HUES6 (cell line): ENCODE results near the gene CYBC1.

ENCODE experiments used
- H3K27ac ChIP-seq: 2 replicates; pipeline ENCODE4 v1.7.0; 2013; ENCODE audit warnings: low read depth, mild to moderate bottlenecking, low read length, inconsistent platforms
- H3K27me3 ChIP-seq: 2 replicates; pipeline ENCODE4 v1.6.1; 2013; ENCODE audit warnings: low read length; ENCODE audit not compliant: control insufficient read depth, insufficient read depth
- H3K36me3 ChIP-seq: 2 replicates; pipeline ENCODE4 v1.6.1; 2013; ENCODE audit warnings: low read length; ENCODE audit not compliant: control insufficient read depth, insufficient read depth
- H3K4me1 ChIP-seq: 2 replicates; pipeline ENCODE4 v1.6.1; 2013; ENCODE audit warnings: low read length; ENCODE audit not compliant: control insufficient read depth, insufficient read depth
- H3K4me3 ChIP-seq: 2 replicates; pipeline ENCODE4 v1.5.1; 2013; ENCODE audit warnings: low read depth, low read length
- H3K9ac ChIP-seq: one replicate; pipeline ENCODE4 v1.6.1; 2013; ENCODE audit warnings: mild to moderate bottlenecking, low read length
- H3K9me3 ChIP-seq: 2 replicates; pipeline ENCODE4 v1.6.1; 2013; ENCODE audit warnings: low read depth, low read length; ENCODE audit not compliant: control insufficient read depth, insufficient read depth

The CYBC1 gene

GRCh38 chr17:82490512-82491195 is 40.1 kb upstream of the CYBC1 start:
- H3K9me3 ChIP-seq, result no peaks in the 10 kb centered on the region
- peaks cover 10% of the 10 kb centered on the region; the same call in 1 of the 2 replicates for H3K4me1 ChIP-seq
- no peak overlapping the region for H3K9ac ChIP-seq
- peaks cover 35% of the 10 kb centered on the region for H3K36me3 ChIP-seq
- no peak overlapping the region for H3K27ac ChIP-seq
- H3K4me3 ChIP-seq, result no peak overlapping the region
- no peaks in the 10 kb centered on the region for H3K27me3 ChIP-seq

DNA sequence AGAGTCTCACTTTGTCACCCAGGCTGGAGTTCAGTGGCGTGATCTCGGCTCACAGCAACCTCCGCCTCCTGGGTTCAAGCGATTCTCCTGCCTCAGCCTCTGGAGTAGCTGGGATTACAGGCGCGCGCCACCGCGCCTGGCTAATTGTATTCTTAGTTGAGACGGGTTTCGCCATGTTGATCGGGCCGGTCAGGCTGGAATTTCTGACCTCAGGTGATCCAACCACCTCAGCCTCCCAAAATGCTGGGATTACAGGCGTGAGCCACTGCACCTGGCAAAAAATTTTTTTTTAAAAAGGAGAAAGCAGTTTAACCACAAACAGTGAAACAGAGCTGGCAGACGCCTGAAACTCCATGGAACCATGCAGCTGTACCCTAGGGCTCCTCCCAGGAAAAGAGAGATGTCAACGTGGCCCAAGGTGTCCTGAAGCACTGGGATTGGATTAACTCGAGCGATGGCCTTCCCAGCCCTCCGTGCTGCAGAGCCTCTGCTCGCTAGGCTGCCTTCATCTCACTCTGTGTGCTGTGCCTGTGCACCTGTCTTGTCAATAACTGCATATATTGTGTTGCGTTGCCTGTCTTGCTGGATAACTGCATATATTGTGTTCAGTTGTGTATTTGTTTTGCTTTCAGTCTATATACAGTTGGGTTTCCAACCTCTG is 39.4 kb upstream of the CYBC1 start:
- H3K4me1 ChIP-seq, result peaks cover 6% of the 10 kb centered on the region; the same call in 1 of the 2 replicates
- peaks cover 40% of the 10 kb centered on the region for H3K36me3 ChIP-seq
- no peak overlapping the region for H3K27ac ChIP-seq
- no peak overlapping the region for H3K9ac ChIP-seq
- H3K9me3 ChIP-seq, result no peaks in the 10 kb centered on the region
- H3K4me3 ChIP-seq, result no peak overlapping the region
- H3K27me3 ChIP-seq, result no peaks in the 10 kb centered on the region

DNA sequence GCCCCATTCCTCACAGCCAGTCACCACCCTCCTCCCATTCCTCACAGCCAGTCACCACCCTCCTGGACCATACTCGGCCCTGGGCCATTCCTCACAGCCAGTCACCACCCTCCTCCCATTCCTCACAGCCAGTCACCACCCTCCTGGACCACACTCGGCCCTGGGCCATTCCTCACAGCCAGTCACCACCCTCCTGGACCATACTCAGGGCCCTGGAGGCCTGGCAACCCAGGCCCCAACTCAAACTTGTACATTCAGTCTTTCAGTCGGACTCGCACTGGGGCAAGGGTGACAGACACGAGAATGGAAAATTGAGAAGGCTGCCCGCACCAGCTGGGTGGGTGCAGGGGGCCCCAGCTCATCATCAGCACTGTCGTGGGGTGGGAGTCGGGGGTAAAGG is 38.6 kb upstream of the CYBC1 start:
- H3K27me3 ChIP-seq, result no peaks in the 10 kb centered on the region
- H3K36me3 ChIP-seq, result peaks cover 49% of the 10 kb centered on the region
- H3K9me3 ChIP-seq, result no peaks in the 10 kb centered on the region
- H3K4me3 ChIP-seq, result no peak overlapping the region
- no peak overlapping the region for H3K9ac ChIP-seq
- no peak overlapping the region for H3K27ac ChIP-seq
- H3K4me1 ChIP-seq, result peaks cover 4% of the 10 kb centered on the region; the same call in 1 of the 2 replicates

DNA sequence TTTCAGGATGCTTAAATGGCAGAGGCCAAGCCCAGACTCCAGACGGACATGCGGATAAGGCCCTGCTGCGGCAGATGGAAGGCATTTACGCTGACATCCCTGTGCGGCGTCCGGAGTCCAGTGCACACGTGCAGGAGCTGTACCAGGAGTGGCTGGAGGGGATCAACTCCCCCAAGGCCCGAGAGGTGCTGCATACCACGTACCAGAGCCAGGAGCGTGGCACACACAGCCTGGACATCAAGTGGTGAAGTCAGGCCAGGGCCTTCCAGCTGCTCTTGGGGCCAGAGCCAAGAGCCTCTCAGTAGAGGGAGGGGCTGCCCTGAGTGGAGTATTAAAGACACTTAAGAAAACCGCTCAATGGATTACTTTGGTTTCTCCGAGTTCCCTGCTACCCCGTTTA is 37.4 kb upstream of the CYBC1 start:
- Histone ChIP-seq H3K9me3 (no peaks in the 10 kb centered on the region), H3K9ac (no peak overlapping the region), H3K4me1 (no peaks in the 10 kb centered on the region), H3K36me3 (peaks cover 59% of the 10 kb centered on the region), H3K4me3 (no peak overlapping the region), H3K27ac (no peak overlapping the region), H3K27me3 (no peaks in the 10 kb centered on the region)

DNA sequence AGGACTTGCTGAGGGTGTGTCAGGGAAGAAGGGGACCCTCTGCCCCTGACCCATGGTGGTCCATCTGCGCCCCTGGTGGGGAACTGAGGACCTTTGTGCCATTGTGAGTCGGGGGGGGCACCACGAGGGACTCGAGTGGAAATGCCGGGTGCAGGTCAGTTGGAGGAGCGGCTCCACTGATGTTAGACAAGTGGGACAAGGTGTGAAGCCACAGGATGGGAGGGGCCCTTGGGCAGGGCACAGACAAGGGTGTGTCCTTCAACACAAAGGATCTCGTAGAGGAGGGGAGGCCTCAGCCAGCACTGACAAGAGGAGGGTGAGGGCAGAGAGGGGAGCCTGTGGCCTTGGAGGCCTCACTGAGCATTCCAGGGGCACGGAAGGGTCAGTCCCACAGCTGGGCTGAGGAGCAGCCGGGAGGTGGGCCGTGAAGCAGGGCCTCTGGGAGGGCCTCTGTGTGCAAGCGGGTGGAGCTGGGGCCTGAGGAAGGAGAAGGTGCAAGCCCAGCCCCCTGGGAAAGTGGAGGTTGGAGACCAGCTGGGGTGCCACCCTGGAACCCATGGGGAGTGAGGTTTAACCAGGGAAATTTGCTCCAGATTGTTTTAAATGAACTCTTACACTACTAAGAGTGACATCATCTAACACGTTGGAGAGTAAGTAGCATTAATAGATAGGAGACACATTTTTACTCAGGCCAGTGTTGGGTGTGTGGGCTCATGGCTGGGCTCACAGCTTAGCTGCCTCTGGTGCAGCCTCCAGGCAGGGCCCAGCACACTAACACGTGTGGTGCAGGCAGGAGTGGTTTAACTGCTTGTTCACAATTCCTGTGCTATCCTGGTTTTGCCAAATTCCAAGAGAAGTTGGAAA is 35.9 kb upstream of the CYBC1 start:
- Histone ChIP-seq H3K36me3 (peaks cover 69% of the 10 kb centered on the region), H3K27me3 (no peaks in the 10 kb centered on the region), H3K9me3 (no peaks in the 10 kb centered on the region), H3K9ac (no peak overlapping the region), H3K27ac (no peak overlapping the region), H3K4me3 (no peak overlapping the region), H3K4me1 (no peaks in the 10 kb centered on the region)

DNA sequence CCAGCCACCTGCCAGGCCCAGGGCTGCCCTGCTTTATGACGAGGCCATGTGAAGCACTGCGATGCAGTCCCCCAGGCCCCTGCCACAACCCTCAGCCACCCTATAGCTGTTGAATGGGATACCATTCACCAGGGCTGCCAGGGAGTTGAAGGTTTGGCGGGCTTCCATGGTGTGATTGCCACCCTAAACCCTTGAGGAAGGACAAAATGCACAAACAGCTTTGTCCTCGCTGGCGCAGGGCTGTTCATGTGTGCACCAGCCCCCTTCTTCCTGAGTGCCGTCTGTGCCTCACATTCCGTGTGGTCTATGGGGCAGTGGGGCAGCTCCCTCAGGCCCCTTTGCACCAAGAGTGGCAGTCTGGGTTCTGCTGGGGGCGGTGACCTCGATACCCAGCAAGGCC is 33.3 kb upstream of the CYBC1 start:
- no peak overlapping the region for H3K9ac ChIP-seq
- peaks cover 85% of the 10 kb centered on the region for H3K36me3 ChIP-seq
- no peak overlapping the region for H3K4me3 ChIP-seq
- H3K27ac ChIP-seq, result no peak overlapping the region
- no peaks in the 10 kb centered on the region for H3K9me3 ChIP-seq
- no peaks in the 10 kb centered on the region for H3K27me3 ChIP-seq
- H3K4me1 ChIP-seq, result no peaks in the 10 kb centered on the region

DNA sequence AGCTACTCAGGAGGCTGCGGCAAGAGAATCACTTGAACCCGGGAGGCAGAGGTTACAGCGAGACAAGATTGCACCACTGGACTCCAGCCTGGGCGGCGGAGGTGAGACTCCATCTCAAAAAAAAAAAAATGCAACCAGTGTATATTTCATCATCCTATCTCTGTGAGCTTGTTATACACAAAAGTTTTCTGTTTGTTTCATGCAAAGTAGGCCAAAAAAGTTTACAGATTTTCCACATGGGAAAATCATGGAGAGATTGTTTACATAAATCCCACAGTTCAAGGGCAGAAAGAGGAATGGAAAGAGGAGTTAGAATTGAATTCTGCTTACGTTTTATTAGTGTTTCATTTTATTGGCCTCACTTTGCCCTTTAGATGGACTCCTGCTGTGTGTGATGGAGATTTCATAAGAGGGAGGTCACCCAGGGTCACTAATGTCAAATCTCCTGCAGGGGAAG is 32.7 kb upstream of the CYBC1 start:
- no peaks in the 10 kb centered on the region for H3K4me1 ChIP-seq
- no peak overlapping the region for H3K9ac ChIP-seq
- no peak overlapping the region for H3K27ac ChIP-seq
- no peaks in the 10 kb centered on the region for H3K27me3 ChIP-seq
- H3K4me3 ChIP-seq, result no peak overlapping the region
- no peaks in the 10 kb centered on the region for H3K9me3 ChIP-seq
- H3K36me3 ChIP-seq, result peaks cover 86% of the 10 kb centered on the region

- peaks cover 74% of the 10 kb centered on the region for H3K36me3 ChIP-seq
- H3K27ac ChIP-seq, result no peak overlapping the region
These were observed 29.8 kb upstream of the CYBC1 start for GRCh38 chr17:82480318-82480717.

GRCh38 chr17:82479602-82480001 is 29.1 kb upstream of the CYBC1 start:
- H3K4me3 ChIP-seq, result no peak overlapping the region
- no peaks in the 10 kb centered on the region for H3K27me3 ChIP-seq
- H3K27ac ChIP-seq, result no peak overlapping the region
- no peak overlapping the region for H3K9ac ChIP-seq
- no peaks in the 10 kb centered on the region for H3K4me1 ChIP-seq
- peaks cover 73% of the 10 kb centered on the region for H3K36me3 ChIP-seq
- H3K9me3 ChIP-seq, result no peaks in the 10 kb centered on the region

More at GRCh38 chr17:82480318-82480717, 29.8 kb upstream of the CYBC1 start:
- Histone ChIP-seq H3K4me1 (no peaks in the 10 kb centered on the region), H3K27me3 (no peaks in the 10 kb centered on the region), H3K9ac (no peak overlapping the region), H3K9me3 (no peaks in the 10 kb centered on the region), H3K4me3 (no peak overlapping the region)

- Histone ChIP-seq H3K27ac (no peak overlapping the region), H3K4me1 (no peaks in the 10 kb centered on the region), H3K9me3 (no peaks in the 10 kb centered on the region), H3K9ac (no peak overlapping the region), H3K4me3 (no peak overlapping the region), H3K36me3 (peaks cover 66% of the 10 kb centered on the region), H3K27me3 (no peaks in the 10 kb centered on the region)
These were observed 27.4 kb upstream of the CYBC1 start for GRCh38 chr17:82477934-82478333.

GRCh38 chr17:82475458-82475857 is 24.9 kb upstream of the CYBC1 start:
- Histone ChIP-seq H3K4me3 (no peak overlapping the region), H3K9ac (no peak overlapping the region), H3K9me3 (no peaks in the 10 kb centered on the region), H3K27me3 (no peaks in the 10 kb centered on the region), H3K27ac (no peak overlapping the region), H3K36me3 (peaks cover 63% of the 10 kb centered on the region), H3K4me1 (no peaks in the 10 kb centered on the region)
